ENCODE data around the gene SAC3D1.

The SAC3D1 gene

GRCh38 chr11:65059959-65060824 is 19.2 kb downstream of the SAC3D1 start:
- DNase-seq = no peak

DNA sequence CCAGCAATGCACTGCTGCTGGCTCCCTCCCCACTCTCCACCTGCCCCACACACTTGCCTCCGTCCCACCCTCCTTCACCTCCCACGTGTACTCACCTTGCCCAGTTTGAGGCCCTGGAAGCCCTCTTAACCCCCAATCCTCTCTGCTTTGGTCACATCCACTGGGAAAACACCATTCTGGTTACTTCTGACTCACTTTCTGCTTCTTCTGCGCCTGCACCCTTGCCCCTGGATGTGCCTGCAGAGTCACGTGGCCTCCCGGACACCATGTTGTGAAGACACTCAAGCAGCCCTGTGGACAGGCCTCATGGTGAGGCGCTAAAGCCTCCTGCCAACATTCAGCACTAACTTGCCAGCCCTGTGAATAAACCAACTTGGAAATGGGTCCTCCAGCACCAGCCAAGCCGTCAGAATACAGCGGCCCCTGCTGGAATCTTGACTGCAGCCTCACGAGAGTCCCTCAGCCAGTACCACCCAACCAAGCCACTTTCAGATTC is 20.0 kb downstream of the SAC3D1 start:
- DNase-seq = no peak

GRCh38 chr11:65063532-65063931 is 22.5 kb downstream of the SAC3D1 start:
- no peak for DNase-seq

DNA sequence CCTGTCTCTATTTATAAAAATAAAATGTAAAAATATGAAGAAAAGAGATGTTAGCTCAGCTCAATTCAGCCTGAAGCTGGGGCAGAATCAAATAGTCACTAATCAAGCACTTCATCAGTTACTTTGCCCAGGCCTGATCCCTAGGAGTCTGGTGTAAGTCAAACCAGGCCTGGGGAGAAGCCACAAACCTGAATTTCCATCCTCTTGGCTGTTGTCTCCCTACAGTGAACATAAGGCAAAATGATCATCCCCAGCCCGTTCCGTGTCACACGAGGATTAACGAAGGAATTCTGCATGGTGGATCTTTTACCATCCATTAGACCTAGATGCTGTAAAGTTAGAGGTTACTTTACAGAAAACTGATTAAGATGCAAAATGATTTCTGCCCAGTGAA is 23.8 kb downstream of the SAC3D1 start:
- DNase-seq = no peak

- DNase-seq = no peak
Observed at GRCh38 chr11:65065851-65066250, 24.8 kb downstream of the SAC3D1 start.

GRCh38 chr11:65066315-65066714 is 25.3 kb downstream of the SAC3D1 start:
- no peak for DNase-seq

DNA sequence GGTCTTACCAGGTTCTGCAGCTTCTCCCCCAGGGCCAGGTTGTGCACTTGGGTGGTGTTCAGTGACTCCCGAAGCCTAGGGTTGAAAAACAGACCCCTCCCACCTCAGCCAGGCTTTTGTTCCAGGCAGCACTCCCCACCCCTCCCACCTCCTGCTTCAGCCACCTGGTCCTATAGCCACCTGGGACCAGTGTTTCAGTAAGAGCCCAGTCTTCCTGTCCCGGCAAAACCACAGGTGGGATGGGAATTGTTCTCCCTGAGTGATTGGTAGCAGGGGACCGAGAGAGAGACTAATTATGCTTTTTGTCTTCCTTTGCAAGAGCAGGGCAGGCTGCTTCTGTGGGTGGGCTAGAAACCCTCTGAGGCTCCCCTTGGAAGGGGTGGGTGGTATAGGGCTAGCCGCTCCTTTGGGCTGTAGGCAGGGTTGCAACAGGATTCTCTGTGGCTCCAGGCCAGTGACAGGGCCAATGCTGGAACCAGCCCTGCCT is 25.8 kb downstream of the SAC3D1 start:
- no peak for DNase-seq

DNA sequence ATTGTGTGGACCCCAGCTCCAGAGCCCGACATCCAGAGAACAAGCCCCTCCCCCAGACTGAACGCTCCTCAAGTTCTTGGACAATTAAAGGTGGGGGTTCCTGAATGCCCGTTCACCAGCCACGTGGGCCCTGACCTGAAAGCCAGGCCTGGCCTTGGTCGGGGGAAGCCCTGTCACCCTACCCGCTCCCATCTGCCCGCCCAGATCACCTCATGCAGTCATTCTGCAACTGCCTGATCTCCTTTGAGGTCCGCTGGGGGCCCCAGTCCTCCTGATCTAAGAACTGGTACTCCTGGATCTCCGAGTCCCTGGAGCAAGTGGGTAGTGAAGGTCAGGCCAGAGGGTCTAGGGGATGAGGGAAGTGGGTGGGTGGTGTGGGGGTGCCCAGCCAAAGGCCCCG is 26.4 kb downstream of the SAC3D1 start:
- DNase-seq = no peak

DNA sequence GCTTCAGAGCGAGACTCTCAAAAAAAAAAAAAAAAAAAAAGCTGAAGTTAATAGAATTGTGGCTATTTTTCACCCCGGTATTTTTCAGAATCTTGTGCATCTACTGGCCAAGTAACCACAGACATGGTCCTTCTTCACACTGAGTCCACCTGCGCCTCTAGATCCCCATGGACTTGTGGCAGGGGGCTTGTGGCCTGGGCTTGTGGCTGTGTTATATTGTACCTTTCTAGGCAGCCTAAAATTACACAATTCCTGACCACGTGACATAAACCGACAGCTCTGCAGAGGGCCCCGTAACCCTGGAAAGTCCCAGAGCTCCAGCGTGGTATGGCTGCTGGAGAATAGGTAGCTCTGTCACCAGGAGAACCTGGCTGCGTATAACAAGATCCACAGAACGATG is 28.2 kb downstream of the SAC3D1 start:
- no peak for DNase-seq

DNA sequence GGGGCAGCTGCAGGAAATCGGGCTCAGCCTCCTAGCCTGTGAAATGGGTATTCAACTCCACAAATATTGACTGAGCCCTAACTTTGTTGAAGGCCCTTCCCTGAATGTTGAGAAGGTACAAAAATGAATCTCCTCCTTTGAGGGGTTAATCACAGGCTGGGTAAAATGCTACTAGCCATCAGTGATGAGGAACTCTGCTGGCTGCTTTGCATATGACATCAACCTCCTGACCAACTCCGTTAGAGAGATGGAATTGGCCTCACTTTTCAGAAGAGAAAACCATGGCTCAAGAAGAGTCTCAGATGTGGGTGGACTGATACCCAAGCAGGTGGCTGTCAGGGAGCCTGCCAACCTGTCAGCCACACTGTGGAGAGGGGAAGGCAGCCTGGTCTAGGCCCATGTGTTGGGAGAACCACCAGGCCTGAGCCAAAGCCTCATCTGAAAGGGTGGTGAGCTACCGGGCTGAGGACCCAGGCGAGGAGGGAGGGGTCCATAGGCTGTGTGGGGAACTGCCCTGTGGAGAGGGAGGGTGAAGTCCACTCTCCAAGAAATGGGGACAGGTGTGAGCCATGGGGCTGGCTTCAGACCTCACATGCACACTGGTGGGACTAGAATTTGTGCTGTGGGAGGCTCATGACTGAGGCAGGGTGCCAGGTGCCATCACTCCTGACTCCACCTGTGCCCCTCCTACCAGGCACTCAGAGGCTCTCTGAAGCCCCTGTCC is 31.1 kb downstream of the SAC3D1 start:
- no peak for DNase-seq

GRCh38 chr11:65072631-65072966 is 31.6 kb downstream of the SAC3D1 start:
- no peak for DNase-seq

DNA sequence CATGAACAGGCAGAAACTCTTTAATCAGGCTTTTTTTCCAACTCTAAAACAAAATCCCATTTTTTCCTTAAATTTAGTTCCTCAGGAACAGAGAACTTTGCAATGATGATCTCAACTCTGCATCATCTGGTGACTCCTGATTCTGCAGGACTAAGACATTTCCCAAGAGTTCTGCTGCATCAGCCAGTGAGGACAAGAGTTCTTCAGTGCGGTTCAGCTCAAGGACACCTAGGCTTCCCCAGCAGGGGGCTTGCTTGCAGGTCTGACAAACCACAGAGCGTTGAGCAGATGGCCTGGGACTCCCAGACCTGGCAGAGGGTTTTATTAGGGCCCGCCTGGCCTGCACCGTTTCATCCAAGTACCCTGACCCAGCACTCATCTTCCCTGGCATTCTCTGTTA is 36.4 kb downstream of the SAC3D1 start:
- DNase-seq = no peak

DNA sequence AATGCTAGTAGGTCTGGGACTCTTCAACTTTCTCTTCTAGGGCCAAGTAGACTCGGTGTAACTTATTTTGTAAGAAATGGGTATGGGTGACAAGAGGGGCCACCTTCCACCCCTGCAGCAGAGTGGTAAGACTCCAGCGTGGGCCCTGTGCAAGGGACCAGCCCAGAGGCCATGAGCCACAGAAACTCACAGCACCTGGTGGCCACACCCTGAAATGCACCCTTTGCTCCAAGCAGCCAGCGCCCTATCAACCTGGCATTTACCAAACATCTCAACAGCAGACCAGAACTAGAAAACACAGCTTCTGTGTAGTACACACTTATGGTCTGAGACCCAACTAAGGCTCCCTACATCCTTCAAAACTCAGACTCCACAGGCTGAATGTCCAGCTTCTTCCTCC is 37.1 kb downstream of the SAC3D1 start:
- DNase-seq = no peak

GRCh38 chr11:65078786-65079342 is 37.9 kb downstream of the SAC3D1 start:
- no peak for DNase-seq

- DNase-seq = peak in 1 of 58 donors; percentile 8
Observed at GRCh38 chr11:65083134-65083833, 42.3 kb downstream of the SAC3D1 start.

DNA sequence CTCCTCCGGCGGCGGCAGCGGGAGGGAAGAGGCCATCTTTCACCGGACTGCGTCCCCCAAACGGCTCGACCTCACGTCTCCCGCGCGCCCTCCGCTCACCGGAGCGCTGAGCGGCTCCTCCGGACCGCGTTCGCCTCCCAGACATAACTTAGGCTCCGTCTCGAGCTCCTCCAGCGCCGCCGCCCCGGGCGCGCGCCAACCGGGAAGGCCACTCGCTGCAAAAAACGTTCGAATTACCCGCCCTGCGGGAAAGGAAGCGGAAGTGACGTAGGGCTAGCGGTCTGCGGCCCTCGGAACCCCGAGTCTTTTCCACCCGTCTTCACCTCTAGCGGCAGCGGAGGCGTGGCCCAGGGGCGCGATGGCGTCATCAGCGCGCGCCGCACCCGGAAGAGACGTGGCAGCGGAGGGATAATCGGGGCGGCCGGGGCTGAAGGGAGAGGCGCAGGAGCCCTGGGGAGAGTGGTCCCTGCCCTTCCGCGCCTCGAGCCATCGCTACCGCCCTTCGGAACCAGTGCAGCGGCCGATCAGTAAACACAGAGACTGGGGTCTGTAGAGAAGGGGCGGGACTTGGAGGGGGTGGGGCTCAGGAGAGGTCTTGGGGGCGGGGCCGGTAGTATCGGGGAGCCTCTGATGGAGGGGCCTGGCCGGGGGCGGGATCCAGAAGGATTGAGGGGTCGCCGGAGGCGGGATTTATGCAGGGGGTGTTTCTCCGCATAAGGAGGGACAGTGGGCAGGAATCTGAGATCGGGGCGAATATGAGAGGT is 43.0 kb downstream of the SAC3D1 start, which contains the start of the genes CDCA5 and ZFPL1:
Gene CDCA5, minus strand, starts transcription at position 207 of the 764 bp plus-strand sequence. Its CDS starts 62 bp downstream, at position 145.
Gene ZFPL1, plus strand, starts transcription at position 389 of the 764 bp plus-strand sequence. CDS start 477 bp downstream, outside the sequence.
- DNase-seq = peak; percentile 71 to 97 (median 92)

GRCh38 chr11:65084598-65085375 is 43.8 kb downstream of the SAC3D1 start:
- no peak for DNase-seq

- no peak for DNase-seq
Observed at GRCh38 chr11:65085446-65085845, 44.4 kb downstream of the SAC3D1 start.

- no peak for DNase-seq
Observed at GRCh38 chr11:65086809-65087208, 45.8 kb downstream of the SAC3D1 start.

DNA sequence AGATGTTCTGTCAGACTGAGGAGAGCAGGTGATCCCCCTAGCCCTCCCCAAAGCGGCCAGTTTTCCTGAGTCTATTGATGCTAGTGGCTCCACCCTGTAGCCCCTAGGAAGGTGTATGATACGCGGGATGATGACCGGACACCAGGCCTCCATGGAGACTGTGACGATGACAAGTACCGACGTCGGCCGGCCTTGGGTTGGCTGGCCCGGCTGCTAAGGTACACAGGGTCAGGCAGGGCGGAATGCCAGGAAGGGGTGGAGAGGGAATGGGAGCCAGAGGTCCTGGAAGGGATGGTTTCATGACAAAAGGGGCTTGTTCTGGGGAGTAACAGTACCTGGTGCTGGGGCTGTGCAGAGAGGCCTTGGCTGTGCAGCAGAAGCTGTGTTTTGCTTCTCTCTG is 46.2 kb downstream of the SAC3D1 start:
- no peak for DNase-seq

All from anterior cingulate cortex (tissue), 58 donors.